CD4-positive, alpha-beta memory T cell (primary cell): ENCODE data around the gene TYR. TPM values are rescaled to one million over a fixed set of nuclear protein-coding genes. Genes with fewer than 3 reads are reported as not detected.

Experiments
- CTCF ChIA-PET: fragments of 350-600 bp; sonication (Branson Sonifier 250); formaldehyde crosslinking; loops from one replicate; lab custom pipeline; 2021; ENCODE audit warnings: inconsistent platforms; ENCODE audit not compliant: partially characterized antibody; lab: Charles Lee
- POLR2A ChIA-PET: fragments of 350-600 bp; sonication (Branson Sonifier 250); formaldehyde crosslinking; loops from one replicate; lab custom pipeline; 2021; ENCODE audit not compliant: partially characterized antibody; lab: Charles Lee
- DNase-seq, 5 donors: peaks; one replicate each; pipeline versions ENCODE4 v3.0.0 to v3.0.0-alpha.2; 2020 to 2022; ENCODE audit warnings: mixed read lengths in 1 of 5
- H3K27ac ChIP-seq: one replicate; pipeline ENCODE4 v1.7.0; 2013; ENCODE audit warnings: low read depth, low read length
- H3K27me3 ChIP-seq: 2 replicates; pipeline ENCODE4 v1.7.0; 2013; ENCODE audit warnings: mild to moderate bottlenecking, low read length, moderate library complexity; ENCODE audit not compliant: insufficient read depth
- H3K36me3 ChIP-seq: 2 replicates; pipeline ENCODE4 v1.7.0; 2013; ENCODE audit warnings: mild to moderate bottlenecking, low read length, moderate library complexity; ENCODE audit not compliant: insufficient read depth
- H3K4me1 ChIP-seq: 2 replicates; pipeline ENCODE4 v1.7.0; 2013; ENCODE audit warnings: mild to moderate bottlenecking, low read length, moderate library complexity; ENCODE audit not compliant: insufficient read depth
- H3K4me3 ChIP-seq, 2 donors: one replicate each; pipeline ENCODE4 v1.7.0; 2013; ENCODE audit warnings: low read length in 2 of 2, mild to moderate bottlenecking in 1 of 2
- H3K9me3 ChIP-seq, 2 donors: one replicate each; pipeline ENCODE4 v1.7.0; 2013; ENCODE audit warnings: low read length in 2 of 2, control low read depth in 1 of 2; ENCODE audit not compliant: control insufficient read depth in 1 of 2
- H3K27ac Mint-ChIP-seq, 7 donors: one replicate each; pipeline ENCODE4 v1.8.0; 2020 to 2021; ENCODE audit warnings: mixed read lengths in 7 of 7, mild to moderate bottlenecking in 6 of 7, inconsistent platforms in 3 of 7, moderate library complexity in 3 of 7
- H3K27me3 Mint-ChIP-seq, 2 donors: one replicate each; pipeline ENCODE4 v1.8.0; 2020 to 2021; ENCODE audit warnings: mixed read lengths in 2 of 2
- H3K36me3 Mint-ChIP-seq, 2 donors: one replicate each; pipeline ENCODE4 v1.8.0; 2020 to 2021; ENCODE audit warnings: mixed read lengths in 2 of 2, inconsistent platforms in 1 of 2, mild to moderate bottlenecking in 1 of 2
- H3K4me1 Mint-ChIP-seq, 4 donors: one replicate each; pipeline ENCODE4 v1.8.0; 2020 to 2021; ENCODE audit warnings: mixed read lengths in 4 of 4, mild to moderate bottlenecking in 1 of 4
- H3K4me3 Mint-ChIP-seq, 8 donors: one replicate each; pipeline ENCODE4 v1.8.0; 2020 to 2021; ENCODE audit warnings: mixed read lengths in 8 of 8, mild to moderate bottlenecking in 7 of 8, moderate library complexity in 6 of 8, inconsistent platforms in 3 of 8
- H3K9me3 Mint-ChIP-seq, 8 donors: one replicate each; pipeline ENCODE4 v1.8.0; 2020 to 2021; ENCODE audit warnings: mixed read lengths in 8 of 8, mild to moderate bottlenecking in 5 of 8, inconsistent platforms in 3 of 8, moderate library complexity in 1 of 8
- intact Hi-C: fragments of 100-400 bp; cut with micrococcal nuclease; formaldehyde crosslinking; loops from one replicate; pipeline ENCODE4 v1.15.1; 2023
- polyA plus RNA-seq, 2 donors: library from polyadenylated mRNA; unstranded; fragments of 300-500 nt; fragmentation: Illumina TruSeq; gene quantifications; one replicate each; pipeline ENCODE4 v1.2.3, GENCODE V29; 2021
- total RNA-seq, 2 experiments: library from RNA; stranded (reverse); gene quantifications; one replicate each; pipeline ENCODE4 v1.2.3, GENCODE V29; 2021

TYR gene
- total and polyA plus RNA-seq, 4 experiments from 2014 or later: not detected

- ChIA-PET POLR2A (no interaction called here), CTCF (no interaction called here)
- H3K27me3 ChIP-seq: no peaks in the 10 kb centered on the region
- no peak for DNase-seq
- no peaks in the 10 kb centered on the region for H3K36me3 ChIP-seq
- no peaks in the 10 kb centered on the region for H3K9me3 ChIP-seq
- peaks cover 0 to 1% (median 0%) of the 10 kb centered on the region in 8 donors for H3K9me3 Mint-ChIP-seq
- intact Hi-C loops: no loop called here
- H3K4me3 ChIP-seq: no peak overlapping the region
- H3K27ac Mint-ChIP-seq: no peak overlapping the region
- no peaks in the 10 kb centered on the region for H3K36me3 Mint-ChIP-seq
- H3K27me3 Mint-ChIP-seq: no peaks in the 10 kb centered on the region
- no peaks in the 10 kb centered on the region for H3K4me1 Mint-ChIP-seq
- no peaks in the 10 kb centered on the region for H3K4me1 ChIP-seq
- H3K27ac ChIP-seq: no peak overlapping the region
- H3K4me3 Mint-ChIP-seq: no peak overlapping the region
These were observed 1.9 kb upstream of the TYR start for GRCh38 chr11:89175796-89176195.

- Mint-ChIP-seq H3K36me3 (no peaks in the 10 kb centered on the region), H3K9me3 (no peaks in the 10 kb centered on the region), H3K27ac (no peak overlapping the region), H3K27me3 (no peaks in the 10 kb centered on the region), H3K4me3 (no peak overlapping the region), H3K4me1 (peaks cover 0 to 5% (median under 1%) of the 10 kb centered on the region in 4 donors)
- Histone ChIP-seq H3K9me3 (no peaks in the 10 kb centered on the region), H3K27ac (no peak overlapping the region), H3K4me1 (no peaks in the 10 kb centered on the region), H3K4me3 (no peak overlapping the region), H3K27me3 (no peaks in the 10 kb centered on the region), H3K36me3 (no peaks in the 10 kb centered on the region)
- no peak for DNase-seq
- ChIA-PET POLR2A (no interaction called here), CTCF (no interaction called here)
- intact Hi-C loops: no loop called here
These were observed 737 bp upstream of the TYR start for GRCh38 chr11:89176938-89177337.

- H3K27ac ChIP-seq: no peak overlapping the region
These were observed 3.4 kb downstream of the TYR start for GRCh38 chr11:89181111-89181510.

GRCh38 chr11:89182773-89183518 lies 5.3 kb downstream of the TYR start:
- H3K27ac ChIP-seq: no peak overlapping the region
- H3K4me1 Mint-ChIP-seq: peaks cover 0 to 5% (median under 1%) of the 10 kb centered on the region in 4 donors
- ChIA-PET CTCF (no interaction called here), POLR2A (no interaction called here)
- DNase-seq: no peak
- no peaks in the 10 kb centered on the region for H3K9me3 Mint-ChIP-seq
- no peaks in the 10 kb centered on the region for H3K4me1 ChIP-seq
- H3K27ac Mint-ChIP-seq: no peak overlapping the region
- intact Hi-C loops: no loop called here
- H3K27me3 ChIP-seq: no peaks in the 10 kb centered on the region
- H3K36me3 ChIP-seq: no peaks in the 10 kb centered on the region
- H3K4me3 ChIP-seq: no peak overlapping the region
- H3K9me3 ChIP-seq: no peaks in the 10 kb centered on the region
- no peaks in the 10 kb centered on the region for H3K27me3 Mint-ChIP-seq
- no peaks in the 10 kb centered on the region for H3K36me3 Mint-ChIP-seq
- H3K4me3 Mint-ChIP-seq: no peak overlapping the region

More at GRCh38 chr11:89181111-89181510, 3.4 kb downstream of the TYR start:
- H3K27ac Mint-ChIP-seq: no peak overlapping the region
- Histone ChIP-seq H3K9me3 (no peaks in the 10 kb centered on the region), H3K4me1 (no peaks in the 10 kb centered on the region), H3K27me3 (no peaks in the 10 kb centered on the region), H3K36me3 (no peaks in the 10 kb centered on the region), H3K4me3 (no peak overlapping the region)
- no peaks in the 10 kb centered on the region for H3K36me3 Mint-ChIP-seq
- peak overlapping the region in 1 of 8 donors; percentile 13 for H3K4me3 Mint-ChIP-seq
- CTCF ChIA-PET: no interaction called here
- no peak for DNase-seq
- intact Hi-C loops: no loop called here
- H3K4me1 Mint-ChIP-seq: peaks cover 0 to 5% (median under 1%) of the 10 kb centered on the region in 4 donors
- H3K27me3 Mint-ChIP-seq: no peaks in the 10 kb centered on the region
- no peaks in the 10 kb centered on the region for H3K9me3 Mint-ChIP-seq
- POLR2A ChIA-PET: no interaction called here

GRCh38 chr11:89184021-89184420 lies 6.3 kb downstream of the TYR start:
- H3K27me3 ChIP-seq: no peaks in the 10 kb centered on the region
- Mint-ChIP-seq H3K27me3 (no peaks in the 10 kb centered on the region), H3K4me1 (peaks cover 0 to 5% (median under 1%) of the 10 kb centered on the region in 4 donors), H3K36me3 (no peaks in the 10 kb centered on the region), H3K9me3 (no peaks in the 10 kb centered on the region), H3K4me3 (no peak overlapping the region), H3K27ac (no peak overlapping the region)
- no peaks in the 10 kb centered on the region for H3K9me3 ChIP-seq
- no peak overlapping the region for H3K27ac ChIP-seq
- ChIA-PET CTCF (no interaction called here), POLR2A (no interaction called here)
- H3K4me3 ChIP-seq: no peak overlapping the region
- no peaks in the 10 kb centered on the region for H3K4me1 ChIP-seq
- H3K36me3 ChIP-seq: no peaks in the 10 kb centered on the region
- DNase-seq: no peak
- intact Hi-C loops: no loop called here

- no peaks in the 10 kb centered on the region for H3K36me3 Mint-ChIP-seq
- Histone ChIP-seq H3K4me1 (no peaks in the 10 kb centered on the region), H3K9me3 (no peaks in the 10 kb centered on the region), H3K27me3 (no peaks in the 10 kb centered on the region), H3K27ac (no peak overlapping the region), H3K36me3 (no peaks in the 10 kb centered on the region), H3K4me3 (no peak overlapping the region)
- H3K9me3 Mint-ChIP-seq: no peaks in the 10 kb centered on the region
- H3K4me3 Mint-ChIP-seq: no peak overlapping the region
- no peak for DNase-seq
- H3K27ac Mint-ChIP-seq: no peak overlapping the region
- intact Hi-C loops: no loop called here
- ChIA-PET CTCF (no interaction called here), POLR2A (no interaction called here)
- no peaks in the 10 kb centered on the region for H3K4me1 Mint-ChIP-seq
- no peaks in the 10 kb centered on the region for H3K27me3 Mint-ChIP-seq
These were observed 12.1 kb downstream of the TYR start for GRCh38 chr11:89189776-89190175.

- Histone ChIP-seq H3K9me3 (no peaks in the 10 kb centered on the region), H3K4me3 (no peak overlapping the region), H3K36me3 (no peaks in the 10 kb centered on the region), H3K27ac (no peak overlapping the region), H3K4me1 (no peaks in the 10 kb centered on the region), H3K27me3 (no peaks in the 10 kb centered on the region)
- no peaks in the 10 kb centered on the region for H3K36me3 Mint-ChIP-seq
- no peak for DNase-seq
- ChIA-PET CTCF (no interaction called here), POLR2A (no interaction called here)
- peaks cover 0 to 3% (median 0%) of the 10 kb centered on the region in 8 donors for H3K9me3 Mint-ChIP-seq
- H3K4me1 Mint-ChIP-seq: no peaks in the 10 kb centered on the region
- H3K4me3 Mint-ChIP-seq: no peak overlapping the region
- no peak overlapping the region for H3K27ac Mint-ChIP-seq
- intact Hi-C loops: no loop called here
- no peaks in the 10 kb centered on the region for H3K27me3 Mint-ChIP-seq
These were observed 23.5 kb downstream of the TYR start for GRCh38 chr11:89201138-89201537.
